Fibroblast of villous mesenchyme (primary cell): Measurements from ENCODE around the gene FBXO30. TPM values are rescaled to one million over a fixed set of nuclear protein-coding genes. Genes with fewer than 3 reads are reported as not detected.

Source experiments
- DNase-seq: peaks from one replicate; pipeline ENCODE4 v3.0.0-alpha.2; 2010; ENCODE audit warnings: low read depth
- H3K4me3 ChIP-seq: 2 replicates; pipeline ENCODE4 v1.5.1; 2011; ENCODE audit warnings: low read depth, mild to moderate bottlenecking, low read length
- CTCF ChIP-seq: IDR thresholded peaks from 2 replicates; pipeline ENCODE4 v1.5.1; 2012; ENCODE audit warnings: low read depth, mild to moderate bottlenecking, low read length; ENCODE audit not compliant: insufficient read depth
- total RNA-seq: library from RNA; depleted of rRNA; stranded (reverse); fragments of >200 nt; gene quantifications from 2 replicates; pipeline ENCODE4 v1.2.3, GENCODE V29; 2012

The FBXO30 gene
- total RNA-seq, 1 donor = 16.0 TPM

- peak; percentile 54 for DNase-seq
- H3K4me3 ChIP-seq = no peak overlapping the region
Measured at GRCh38 chr6:145836170-145836569, 21.6 kb upstream of the FBXO30 start.

GRCh38 chr6:145830612-145831011, 16.0 kb upstream of the FBXO30 start:
- no peak overlapping the region for H3K4me3 ChIP-seq
- no peak for DNase-seq
- TF ChIP-seq CTCF = no peak

More at GRCh38 chr6:145836170-145836569, 21.6 kb upstream of the FBXO30 start:
- no peak for TF ChIP-seq CTCF

GRCh38 chr6:145829950-145830349, 15.4 kb upstream of the FBXO30 start:
- no peak overlapping the region for H3K4me3 ChIP-seq
- TF ChIP-seq CTCF = no peak
- DNase-seq = no peak

GRCh38 chr6:145829102-145829501, 14.5 kb upstream of the FBXO30 start:
- no peak for TF ChIP-seq CTCF
- H3K4me3 ChIP-seq = no peak overlapping the region
- no peak for DNase-seq

- no peak for TF ChIP-seq CTCF
- H3K4me3 ChIP-seq = no peak overlapping the region
- DNase-seq = no peak
Measured at GRCh38 chr6:145824344-145824743, 9.7 kb upstream of the FBXO30 start.

- no peak overlapping the region for H3K4me3 ChIP-seq
- DNase-seq = peak; percentile 53
- TF ChIP-seq CTCF = no peak
Measured at GRCh38 chr6:145823328-145823944, 8.8 kb upstream of the FBXO30 start.

- no peak for TF ChIP-seq CTCF
- no peak overlapping the region for H3K4me3 ChIP-seq
- DNase-seq = no peak
Measured at GRCh38 chr6:145822456-145822855, 7.9 kb upstream of the FBXO30 start.
